Mammary epithelial cell (primary cell): ENCODE measurements around the gene TP53BP2.

ENCODE experiments used
- EZH2 ChIP-seq: IDR thresholded peaks from 2 replicates; pipeline ENCODE4 v1.6.1; 2012; ENCODE audit warnings: low read length, inconsistent platforms, borderline replicate concordance
- TF ChIP-seq, protein P1 (sequence below), 2 donors: IDR thresholded peaks in 1 of 2; conservative IDR thresholded peaks in 1 of 2; 2 replicates each; pipeline ENCODE4 v1.5.1; 2011 to 2012; ENCODE audit warnings: inconsistent platforms in 2 of 2, low read length in 2 of 2, mild to moderate bottlenecking in 2 of 2, control low read depth in 1 of 2, low read depth in 1 of 2; ENCODE audit not compliant: insufficient read depth in 1 of 2; ENCODE audit errors: extremely low read depth in 1 of 2

DNA sequence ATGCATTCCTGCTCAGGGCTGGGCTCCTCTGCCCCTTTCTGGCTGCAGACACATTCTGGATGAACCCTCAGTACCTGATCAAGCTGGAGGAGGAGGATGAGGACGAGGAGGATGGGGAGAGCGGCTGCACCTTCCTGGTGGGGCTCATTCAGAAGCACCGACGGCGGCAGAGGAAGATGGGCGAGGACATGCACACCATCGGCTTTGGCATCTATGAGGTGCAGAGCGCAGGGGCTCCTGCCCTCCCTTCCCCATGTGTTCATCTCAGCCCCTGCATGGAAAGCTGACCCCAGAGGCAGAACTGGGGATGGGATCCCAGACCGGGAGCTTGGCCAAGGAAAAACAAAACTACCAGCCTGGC, 90.3 kb downstream of the TP53BP2 start:
- TF ChIP-seq, protein P1, sequence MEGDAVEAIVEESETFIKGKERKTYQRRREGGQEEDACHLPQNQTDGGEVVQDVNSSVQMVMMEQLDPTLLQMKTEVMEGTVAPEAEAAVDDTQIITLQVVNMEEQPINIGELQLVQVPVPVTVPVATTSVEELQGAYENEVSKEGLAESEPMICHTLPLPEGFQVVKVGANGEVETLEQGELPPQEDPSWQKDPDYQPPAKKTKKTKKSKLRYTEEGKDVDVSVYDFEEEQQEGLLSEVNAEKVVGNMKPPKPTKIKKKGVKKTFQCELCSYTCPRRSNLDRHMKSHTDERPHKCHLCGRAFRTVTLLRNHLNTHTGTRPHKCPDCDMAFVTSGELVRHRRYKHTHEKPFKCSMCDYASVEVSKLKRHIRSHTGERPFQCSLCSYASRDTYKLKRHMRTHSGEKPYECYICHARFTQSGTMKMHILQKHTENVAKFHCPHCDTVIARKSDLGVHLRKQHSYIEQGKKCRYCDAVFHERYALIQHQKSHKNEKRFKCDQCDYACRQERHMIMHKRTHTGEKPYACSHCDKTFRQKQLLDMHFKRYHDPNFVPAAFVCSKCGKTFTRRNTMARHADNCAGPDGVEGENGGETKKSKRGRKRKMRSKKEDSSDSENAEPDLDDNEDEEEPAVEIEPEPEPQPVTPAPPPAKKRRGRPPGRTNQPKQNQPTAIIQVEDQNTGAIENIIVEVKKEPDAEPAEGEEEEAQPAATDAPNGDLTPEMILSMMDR (conservative IDR thresholded peaks at IDR 0.05 in 1 of 2, IDR thresholded peaks at IDR 0.05 in 1 of 2; ENCODE audit: extremely low read depth in 1 of 2, insufficient read depth in 1 of 2, low read depth in 1 of 2, low read length in 2 of 2), result no peak
- no peak for TF ChIP-seq EZH2
